SW 1271 (cell line): ENCODE data around the gene ZNF365.
"Not testable (repeated sequence)": the region's sequence is repeated elsewhere in the genome, so short reads cannot be mapped to it uniquely, and the experiment has no call there.

Source experiments
- DNase-seq, 2 experiments: peaks; one replicate each; lab custom pipeline; 2025; lab: John Stamatoyannopoulos, UW

The ZNF365 gene, protein sequence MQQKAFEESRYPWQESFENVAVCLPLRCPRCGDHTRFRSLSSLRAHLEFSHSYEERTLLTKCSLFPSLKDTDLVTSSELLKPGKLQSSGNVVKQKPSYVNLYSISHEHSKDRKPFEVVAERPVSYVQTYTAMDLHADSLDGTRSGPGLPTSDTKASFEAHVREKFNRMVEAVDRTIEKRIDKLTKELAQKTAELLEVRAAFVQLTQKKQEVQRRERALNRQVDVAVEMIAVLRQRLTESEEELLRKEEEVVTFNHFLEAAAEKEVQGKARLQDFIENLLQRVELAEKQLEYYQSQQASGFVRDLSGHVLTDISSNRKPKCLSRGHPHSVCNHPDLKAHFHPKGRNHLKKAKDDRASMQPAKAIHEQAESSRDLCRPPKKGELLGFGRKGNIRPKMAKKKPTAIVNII

DNA sequence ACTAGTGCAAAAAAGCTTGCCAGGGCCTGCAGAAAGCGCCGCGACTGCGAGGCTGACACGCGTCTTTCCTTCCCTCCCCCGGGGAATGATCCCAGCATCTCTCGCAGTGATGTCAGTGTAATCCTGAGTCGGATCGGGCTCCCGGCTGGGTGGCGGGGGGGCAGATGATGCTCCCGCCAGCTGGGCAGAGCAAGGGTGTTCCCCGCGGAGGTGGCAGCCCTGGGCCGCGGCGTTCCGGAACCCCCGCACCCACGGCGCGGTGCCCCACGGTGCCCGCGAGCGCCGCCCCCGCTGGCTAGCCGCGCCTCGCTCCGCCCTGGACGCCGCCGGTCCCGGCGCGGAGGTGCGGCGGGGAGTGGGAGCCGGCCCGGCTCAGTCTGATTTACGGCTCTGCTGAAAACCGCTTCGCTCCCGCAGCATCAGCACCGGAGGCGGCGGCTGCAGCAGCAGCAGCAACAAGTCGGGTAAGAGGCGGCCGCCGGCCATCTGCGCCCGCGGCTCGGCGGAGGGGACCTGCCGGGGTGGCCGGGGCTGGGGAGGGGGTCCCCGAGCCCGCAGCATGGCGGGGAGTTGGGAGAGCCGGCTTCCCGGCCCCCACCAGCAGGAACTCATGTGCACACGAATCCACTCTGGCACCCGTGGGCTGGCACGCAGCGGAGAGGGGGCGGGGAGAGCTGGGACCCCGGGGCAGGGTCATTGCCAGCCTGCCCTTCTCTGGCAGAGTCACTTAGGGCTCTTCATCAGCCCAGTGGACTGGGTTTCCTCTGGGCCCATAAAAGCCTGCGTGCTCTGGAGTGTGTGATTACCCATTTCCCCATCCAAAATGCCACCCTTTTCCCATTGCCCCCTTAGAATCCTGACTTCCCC lies at the start of gene ZNF365:
Gene ZNF365 (plus strand): TSS at position 375 of the 867 bp plus-strand sequence. CDS start 1,825 bp downstream, outside the sequence.
- peak in 1 of 2 experiments; percentile 4 for DNase-seq

DNA sequence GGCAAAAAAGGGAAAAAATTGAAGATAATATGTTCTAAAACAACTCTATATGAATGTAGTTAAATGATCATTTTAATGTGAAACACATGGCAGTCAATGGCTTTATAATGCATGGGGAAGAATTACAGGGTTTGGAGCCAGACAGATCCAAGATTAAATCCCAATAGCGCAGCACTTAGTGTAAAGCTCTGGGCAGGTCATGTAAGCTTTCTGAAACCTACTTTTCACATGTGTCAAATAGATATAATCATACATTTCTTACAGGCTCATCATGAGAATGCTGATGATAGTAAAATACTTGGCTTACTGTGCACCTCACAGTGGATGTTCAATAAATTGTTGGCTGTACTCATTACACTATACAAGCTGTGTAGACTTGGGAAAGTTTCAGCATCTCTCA lies 48.0 kb upstream of the ZNF365 start:
- no peak for DNase-seq

DNA sequence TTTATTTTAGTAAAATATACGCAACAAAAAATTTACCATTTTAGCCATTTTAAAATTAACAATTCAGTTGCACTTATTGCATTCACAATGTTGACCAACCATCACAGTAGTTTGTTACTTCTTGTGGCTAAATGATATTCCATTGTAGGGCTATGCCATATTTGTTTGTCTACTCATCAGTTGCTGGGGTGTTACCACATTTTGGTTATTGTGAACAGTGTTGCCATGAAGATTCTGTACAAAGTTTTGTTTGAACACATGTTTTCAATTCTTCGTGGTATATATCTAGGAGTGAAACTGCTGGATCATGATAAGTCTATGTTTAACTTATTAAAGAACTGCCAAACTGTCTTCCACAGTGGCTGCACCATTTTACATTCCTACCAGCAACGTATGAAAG lies 46.3 kb upstream of the ZNF365 start:
- DNase-seq, result no peak

DNA sequence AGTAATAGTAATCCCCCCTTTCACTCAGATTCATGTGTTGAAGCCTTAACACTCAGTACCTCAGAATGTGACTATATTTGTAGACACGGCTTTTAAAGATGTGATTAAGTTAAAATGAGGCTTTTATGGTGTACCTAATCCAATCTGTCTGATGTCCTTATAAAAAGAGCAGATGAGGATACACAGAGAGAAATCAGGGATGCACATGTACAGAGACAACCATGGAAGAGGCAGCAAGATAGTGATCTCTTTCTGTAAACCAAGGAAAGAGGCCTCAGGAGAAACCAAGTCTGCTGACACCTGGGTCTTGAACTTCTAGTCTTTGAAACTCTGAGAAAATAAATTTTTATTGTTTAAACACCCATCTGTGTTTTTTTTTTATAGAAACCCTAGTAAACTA lies 44.0 kb upstream of the ZNF365 start:
- DNase-seq, result no peak

DNA sequence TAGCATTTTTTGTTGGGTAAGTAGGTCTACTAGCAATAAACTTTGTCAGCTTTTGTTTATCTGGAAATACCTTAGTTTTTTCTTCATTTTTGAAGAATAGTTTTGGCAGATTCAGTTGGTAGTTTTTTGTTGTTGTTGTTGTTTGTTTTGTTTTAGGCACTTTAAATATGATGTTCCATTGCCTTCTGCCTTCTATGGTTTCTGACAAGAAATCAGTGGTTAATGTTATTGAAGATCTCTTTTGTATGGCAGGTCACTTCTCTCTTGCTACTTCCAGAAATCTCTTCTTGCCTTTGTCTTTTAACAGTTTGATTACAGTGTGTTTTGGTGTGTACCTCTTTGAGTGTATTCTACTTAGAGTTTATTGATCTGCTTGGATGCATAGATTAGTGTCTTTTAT lies 41.8 kb upstream of the ZNF365 start:
- no peak for DNase-seq

DNA sequence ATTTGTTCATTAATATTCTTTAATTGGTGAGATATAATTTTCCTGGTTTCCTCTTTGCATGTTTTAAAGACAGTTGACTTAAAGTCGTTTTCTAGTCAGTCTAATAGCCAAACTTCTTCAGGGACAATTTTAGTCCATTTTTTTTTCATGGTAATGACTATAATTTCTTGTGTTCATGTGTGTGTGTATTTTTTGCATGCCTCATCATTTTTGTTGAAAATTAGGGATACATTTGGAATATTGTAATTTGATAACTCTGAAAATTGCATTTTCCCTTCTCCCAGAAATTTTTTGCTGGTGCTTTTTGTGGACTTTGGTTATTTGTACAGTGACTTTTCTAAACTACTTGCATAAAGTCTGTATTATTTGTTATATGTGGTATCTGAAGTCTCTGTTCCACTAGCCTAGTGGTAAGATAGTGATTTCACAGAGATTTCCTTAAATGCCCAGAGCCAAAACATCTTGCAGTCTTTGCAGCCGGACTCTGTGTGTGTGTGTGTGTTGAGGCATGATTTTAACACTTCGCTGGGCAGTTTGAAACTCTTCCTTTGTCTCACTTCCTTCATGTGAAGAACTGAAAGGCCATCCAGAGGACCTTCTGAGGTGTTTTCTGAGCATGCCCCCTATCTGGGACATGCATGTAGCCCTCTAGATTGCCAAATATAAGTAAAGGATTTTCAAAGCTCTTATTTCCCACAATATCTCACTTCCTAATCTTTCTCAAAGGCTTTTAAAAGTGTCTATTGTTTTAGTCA lies 40.9 kb upstream of the ZNF365 start:
- DNase-seq, result no peak

DNA sequence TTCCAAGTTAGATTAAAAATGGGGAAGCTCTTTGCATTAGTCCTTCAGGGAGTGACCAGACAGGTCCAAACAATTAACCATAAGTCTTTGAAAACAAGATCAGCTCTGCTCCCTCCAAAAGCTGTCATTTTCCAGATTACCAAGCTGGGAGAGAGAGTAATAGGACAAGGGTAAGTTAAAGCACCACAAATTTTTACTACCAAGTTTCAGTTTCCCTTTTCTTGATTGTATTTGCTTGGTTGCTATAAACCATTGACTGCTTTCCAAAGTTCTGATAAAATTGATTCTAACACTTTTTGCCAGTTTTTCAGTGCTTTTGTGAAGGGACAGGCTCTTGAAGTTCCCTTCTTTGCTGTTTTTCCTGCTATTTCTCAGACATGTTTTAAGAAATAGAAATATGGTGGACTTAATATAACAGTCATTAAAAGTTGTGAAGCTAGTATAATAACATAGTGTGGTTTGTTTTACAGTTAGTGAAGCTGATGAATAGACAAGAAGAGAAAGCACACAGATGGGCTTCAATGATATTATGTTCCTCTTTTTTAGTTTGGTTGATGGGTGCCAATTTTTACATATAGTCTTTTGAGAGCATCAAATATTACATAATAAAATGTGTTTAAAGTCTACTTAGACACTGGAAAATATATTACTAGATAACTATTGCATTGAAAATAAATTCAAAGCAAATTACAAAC lies 40.0 kb upstream of the ZNF365 start:
- no peak for DNase-seq

DNA sequence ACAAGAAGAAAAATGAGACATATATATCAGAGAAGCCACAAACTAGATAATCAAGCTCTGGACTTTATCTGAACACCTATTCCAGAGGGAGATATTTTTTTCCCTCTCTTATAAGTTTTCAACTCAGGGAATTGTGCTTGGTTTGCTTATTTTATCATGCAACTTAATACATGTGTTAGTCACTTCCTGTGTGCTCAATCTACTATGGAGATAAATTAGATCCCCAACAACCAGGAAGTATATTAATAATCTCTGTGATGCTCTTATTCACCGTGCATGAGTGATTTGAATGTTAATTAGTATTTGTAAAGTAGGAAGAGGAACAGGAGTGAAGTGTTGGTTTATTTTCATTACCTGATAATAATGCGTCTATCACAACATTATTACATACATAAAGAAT lies 38.8 kb upstream of the ZNF365 start:
- DNase-seq, result no peak

DNA sequence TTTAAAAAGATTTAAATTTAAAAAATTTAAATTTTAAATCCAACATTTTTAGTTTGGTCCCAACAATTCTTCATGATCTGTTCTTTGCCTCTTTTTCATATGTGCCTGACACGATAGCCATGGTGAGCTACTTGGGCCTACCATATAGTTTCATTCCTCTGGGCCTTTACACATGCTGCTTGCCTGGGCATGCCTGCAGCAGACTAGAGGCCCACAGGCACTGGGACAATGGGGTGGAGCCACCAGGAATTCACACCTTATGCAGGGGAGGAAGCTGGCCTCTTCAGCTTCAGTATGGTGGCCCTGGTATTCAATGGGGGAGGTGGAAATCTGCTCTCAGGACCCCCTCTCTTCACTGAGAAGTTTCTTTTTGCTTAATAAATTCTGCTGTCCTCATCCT lies 37.8 kb upstream of the ZNF365 start:
- DNase-seq, result no peak

DNA sequence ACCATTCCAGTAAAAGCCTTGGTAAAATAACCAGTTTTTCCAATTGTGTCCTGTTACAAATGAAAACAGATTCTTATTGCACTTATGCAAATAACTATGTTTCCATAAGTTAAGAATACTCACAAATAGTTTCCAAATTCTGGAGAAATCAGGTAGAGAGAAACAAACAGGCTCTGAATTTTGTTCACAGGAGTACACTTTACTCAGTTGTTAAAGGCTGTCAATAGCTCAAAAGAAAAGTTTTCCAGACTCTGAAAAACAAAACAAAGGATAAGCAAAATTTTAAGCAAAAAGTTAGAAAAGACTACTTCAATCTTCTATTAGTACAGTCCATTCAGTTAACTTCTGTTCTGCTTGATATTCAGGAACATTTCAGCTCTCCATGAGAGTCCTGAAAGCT lies 32.8 kb upstream of the ZNF365 start:
- DNase-seq, result no peak

DNA sequence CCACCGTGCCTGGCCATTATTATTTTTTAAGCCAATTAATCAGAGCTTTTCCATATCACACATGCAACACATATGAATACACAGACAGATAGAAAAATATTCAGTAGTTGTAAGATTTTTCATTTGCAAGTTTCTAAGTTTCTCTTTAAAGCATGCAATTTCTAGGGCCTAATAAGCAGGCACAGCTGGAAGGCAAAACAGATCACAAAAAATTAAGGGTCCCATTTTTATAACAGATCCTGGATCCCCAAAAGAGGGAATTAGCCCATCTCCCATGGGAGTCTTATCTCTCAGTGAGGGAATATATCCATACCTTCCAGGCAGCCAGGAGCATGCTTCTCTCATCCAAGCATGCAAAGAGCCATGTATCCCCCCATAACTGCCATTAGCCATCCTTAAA lies 31.2 kb upstream of the ZNF365 start:
- no peak for DNase-seq

DNA sequence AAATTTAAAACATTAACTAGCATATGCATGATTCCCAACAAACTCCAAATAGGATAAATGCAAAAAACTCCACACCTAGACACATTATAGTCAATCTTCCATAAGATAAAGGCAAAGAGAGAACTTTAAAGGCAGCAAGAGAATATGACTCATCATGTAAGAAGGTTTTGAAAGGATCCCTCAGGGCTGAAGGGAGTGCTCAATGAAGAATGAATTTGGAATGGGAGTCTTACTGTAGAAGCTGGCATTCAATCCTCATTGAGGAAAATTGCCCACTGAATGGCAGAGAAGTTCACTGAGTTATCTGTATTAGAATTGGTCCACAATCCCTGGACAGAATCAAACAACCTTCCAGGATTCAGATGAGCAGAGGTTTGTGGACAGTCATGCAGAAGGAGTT lies 26.1 kb upstream of the ZNF365 start:
- DNase-seq, result no peak

DNA sequence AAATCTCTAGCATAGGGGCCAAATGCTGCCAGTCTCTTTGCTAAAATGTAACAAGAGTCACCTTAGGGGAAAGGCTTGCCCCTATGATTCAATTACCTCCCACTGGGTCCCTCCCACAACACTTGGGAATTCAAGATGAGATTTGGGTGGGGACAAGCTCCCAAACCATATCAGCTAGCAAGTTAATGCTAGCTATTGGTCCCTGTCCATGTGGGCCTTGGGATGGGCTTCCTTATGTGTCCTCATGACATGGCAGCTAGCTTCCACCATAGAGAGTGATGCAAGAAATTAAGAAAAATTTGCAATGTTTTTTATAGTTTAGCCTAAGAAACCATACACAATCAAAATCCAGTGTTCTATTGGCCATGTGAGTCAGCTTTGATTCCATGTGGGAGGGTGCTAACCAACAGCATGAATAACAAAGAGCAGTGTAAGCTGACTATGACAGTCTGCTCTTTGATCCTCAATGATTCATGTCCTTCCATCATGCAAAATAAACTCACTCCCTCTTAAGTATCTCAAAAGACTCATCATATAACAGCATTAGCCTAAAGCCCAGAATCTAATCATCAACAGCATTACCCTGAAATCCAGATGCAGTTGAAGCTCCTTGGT lies 21.7 kb upstream of the ZNF365 start:
- DNase-seq, result no peak

DNA sequence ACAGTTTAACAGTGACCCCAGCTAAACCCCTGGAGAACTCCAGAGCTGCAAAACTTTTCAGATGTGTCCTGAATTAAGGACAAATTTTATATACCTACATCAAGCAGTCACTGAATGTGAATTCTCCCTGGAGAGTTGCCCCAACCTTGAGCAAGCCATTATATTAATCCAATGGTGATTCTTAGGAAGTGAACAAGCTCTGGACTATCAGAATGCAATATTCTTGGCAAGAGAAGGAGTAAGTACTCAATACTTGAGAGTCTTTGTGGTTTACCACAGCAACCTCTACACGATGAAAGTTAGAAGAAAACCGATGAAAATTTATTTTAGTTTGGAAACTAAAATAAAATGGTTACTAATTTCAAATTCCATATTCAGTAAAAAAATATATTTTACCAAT lies 19.3 kb upstream of the ZNF365 start:
- DNase-seq, result no peak

DNA sequence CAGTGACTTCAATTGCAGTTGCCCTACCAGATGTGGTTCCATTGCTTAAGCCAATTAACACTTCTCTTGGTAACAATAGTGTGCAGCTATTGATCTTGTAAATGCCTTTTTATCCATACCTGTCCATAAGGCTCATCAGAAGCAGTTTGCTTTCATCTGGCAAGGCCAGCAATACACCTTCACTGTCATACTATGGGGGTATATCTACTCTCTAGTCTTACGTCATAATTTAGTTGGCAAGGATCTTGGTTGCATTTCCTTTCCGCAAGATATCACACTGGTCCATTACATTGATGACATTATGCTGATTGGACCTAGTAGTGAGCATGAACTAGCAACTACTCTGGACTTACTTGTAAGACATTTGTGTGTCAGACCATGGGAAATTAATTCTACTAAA lies 17.7 kb upstream of the ZNF365 start:
- DNase-seq, result no peak

DNA sequence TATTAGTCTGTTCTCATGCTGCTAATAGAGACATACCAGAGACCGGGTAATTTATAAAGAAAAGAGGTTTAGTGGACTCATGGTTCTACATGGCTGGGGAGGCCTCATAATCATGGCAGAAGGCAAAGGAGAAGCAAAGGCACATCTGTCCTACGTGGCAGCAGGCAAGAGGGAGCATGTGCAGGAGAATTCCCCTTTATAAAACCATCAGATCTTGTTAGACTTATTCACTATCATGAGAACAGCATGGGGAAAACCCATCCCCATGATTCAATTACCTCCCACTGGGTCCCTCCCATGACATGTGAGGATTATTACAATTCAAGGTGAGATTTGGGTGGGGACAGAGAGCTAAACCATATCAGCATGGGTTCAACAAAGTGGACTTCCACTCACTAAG lies 16.0 kb upstream of the ZNF365 start:
- DNase-seq, result not testable (repeated sequence)

DNA sequence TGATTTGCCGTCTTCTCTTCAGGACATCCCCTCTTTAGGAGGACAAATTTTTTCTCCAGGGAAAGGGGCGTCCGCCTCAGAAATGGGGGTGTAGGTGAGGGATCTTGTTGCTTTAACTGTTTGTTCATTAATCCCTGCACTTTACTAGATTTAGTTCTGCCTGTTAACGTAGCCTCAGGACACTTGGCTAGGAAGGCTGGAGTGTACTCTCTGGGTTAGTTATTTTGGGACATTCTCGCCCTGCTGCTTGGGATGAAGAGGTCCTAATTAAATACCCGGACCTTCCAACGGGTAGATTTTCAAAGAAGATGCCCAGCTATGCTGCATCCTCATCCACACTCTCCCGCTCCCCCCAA lies 552 bp upstream of the ZNF365 start:
- DNase-seq, result no peak

DNA sequence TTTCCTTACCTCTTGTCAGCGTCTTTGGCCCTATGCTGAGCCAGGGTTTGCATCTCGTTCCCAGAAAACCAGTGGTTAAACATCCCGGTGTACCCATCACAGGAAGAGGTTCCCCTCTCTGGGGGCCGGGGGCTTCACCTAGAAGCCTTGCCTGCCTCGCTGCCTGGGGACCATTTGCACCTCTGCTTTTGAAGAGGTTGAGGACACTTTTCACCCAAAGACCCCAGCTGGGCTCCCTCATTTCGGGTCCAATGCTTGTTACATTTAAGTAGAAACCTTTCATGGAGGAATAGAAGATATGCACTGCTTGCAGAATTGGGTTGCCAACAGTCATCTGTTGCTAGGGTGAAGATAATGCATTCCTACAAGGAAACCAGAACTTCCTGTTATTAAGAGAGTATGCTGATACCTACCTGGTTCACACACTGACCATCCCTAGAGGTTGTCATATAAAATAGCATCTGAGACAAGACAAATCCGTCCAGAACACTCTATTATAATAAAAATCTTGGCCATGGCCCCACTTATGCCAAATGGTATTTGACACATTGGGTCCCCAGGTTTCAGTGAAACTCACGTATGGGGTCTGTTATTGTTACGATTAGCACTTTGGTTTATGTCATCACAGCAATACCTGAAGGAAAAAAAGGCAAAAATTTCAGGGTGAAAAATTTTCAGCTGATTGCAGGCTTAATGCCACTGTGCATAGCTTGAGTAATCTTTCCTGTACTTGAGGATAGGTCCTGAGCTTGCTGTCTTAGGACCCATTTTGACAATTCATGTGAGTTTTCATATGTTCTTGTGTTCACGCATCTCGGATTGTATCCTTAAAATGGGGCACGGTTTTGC lies 917 bp downstream of the ZNF365 start:
- DNase-seq, result no peak

DNA sequence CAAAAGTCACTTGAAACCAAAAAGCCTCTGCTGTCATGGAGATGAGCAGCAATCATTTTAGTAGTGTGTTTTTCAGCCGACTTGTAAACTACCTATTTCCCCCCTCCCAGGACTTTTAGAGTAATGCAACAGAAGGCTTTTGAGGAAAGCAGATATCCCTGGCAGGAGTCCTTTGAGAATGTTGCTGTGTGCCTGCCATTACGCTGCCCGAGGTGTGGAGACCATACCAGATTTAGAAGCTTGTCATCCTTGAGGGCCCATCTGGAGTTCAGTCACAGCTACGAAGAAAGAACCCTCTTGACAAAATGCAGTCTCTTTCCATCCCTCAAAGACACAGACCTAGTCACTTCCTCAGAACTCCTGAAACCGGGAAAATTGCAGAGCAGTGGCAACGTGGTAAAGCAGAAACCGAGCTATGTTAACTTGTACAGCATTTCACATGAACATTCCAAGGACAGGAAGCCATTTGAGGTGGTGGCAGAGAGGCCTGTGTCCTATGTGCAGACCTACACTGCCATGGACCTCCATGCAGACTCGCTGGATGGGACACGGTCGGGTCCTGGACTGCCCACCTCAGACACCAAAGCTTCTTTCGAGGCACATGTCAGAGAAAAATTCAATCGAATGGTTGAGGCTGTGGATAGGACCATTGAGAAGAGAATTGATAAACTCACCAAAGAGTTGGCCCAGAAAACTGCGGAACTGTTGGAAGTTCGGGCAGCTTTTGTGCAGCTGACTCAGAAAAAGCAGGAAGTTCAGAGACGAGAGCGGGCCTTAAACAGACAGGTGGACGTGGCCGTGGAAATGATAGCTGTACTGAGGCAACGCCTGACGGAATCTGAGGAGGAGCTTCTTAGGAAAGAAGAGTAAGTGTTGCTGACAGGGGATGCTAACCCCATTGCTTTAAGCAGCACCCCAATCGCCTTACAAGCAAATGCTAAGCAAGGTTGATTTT lies 2.2 kb downstream of the ZNF365 start:
- DNase-seq, result no peak
